Astrocyte of the spinal cord (primary cell): ENCODE results near the gene INPP5B.

Experiments
- DNase-seq: peaks from one replicate; pipeline ENCODE4 v3.0.0; 2011; ENCODE audit warnings: low read depth, low spot score
- H3K4me3 ChIP-seq: 2 replicates; pipeline ENCODE4 v1.5.1; 2011; ENCODE audit warnings: low read depth, mild to moderate bottlenecking, low read length, moderate library complexity
- in situ Hi-C: cut with HindIII; loops from 2 replicates; pipeline ENCODE4 v1.10.0; 2017; ENCODE audit warnings: low sequenced_read_pairs
- TF ChIP-seq, protein P1 (sequence below): IDR thresholded peaks from 2 replicates; pipeline ENCODE4 v1.5.1; 2012; ENCODE audit warnings: low read depth, mild to moderate bottlenecking, low read length, inconsistent platforms

The INPP5B gene

DNA sequence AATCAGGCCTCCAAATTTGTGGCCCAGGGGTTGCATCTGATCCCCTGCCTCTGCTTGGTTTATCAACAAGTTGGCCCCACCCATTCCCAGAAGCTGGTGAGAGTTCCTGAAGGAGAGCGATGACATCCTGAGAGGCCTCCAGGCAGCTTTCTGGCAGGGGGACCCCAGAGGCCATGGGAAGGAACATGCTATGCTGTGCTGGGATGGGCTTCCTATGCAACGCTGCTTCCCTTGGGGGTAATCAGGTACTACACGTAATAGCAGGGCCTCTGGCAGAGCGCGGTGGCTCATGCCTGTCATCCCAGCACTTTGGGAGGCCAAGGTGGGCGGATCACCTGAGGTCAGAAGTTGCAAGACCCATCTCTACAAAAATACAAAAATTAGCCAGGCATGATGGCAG, 79.1 kb downstream of the INPP5B start:
- DNase-seq: no peak
- in situ Hi-C loops: no loop called here
- TF ChIP-seq, protein P1, sequence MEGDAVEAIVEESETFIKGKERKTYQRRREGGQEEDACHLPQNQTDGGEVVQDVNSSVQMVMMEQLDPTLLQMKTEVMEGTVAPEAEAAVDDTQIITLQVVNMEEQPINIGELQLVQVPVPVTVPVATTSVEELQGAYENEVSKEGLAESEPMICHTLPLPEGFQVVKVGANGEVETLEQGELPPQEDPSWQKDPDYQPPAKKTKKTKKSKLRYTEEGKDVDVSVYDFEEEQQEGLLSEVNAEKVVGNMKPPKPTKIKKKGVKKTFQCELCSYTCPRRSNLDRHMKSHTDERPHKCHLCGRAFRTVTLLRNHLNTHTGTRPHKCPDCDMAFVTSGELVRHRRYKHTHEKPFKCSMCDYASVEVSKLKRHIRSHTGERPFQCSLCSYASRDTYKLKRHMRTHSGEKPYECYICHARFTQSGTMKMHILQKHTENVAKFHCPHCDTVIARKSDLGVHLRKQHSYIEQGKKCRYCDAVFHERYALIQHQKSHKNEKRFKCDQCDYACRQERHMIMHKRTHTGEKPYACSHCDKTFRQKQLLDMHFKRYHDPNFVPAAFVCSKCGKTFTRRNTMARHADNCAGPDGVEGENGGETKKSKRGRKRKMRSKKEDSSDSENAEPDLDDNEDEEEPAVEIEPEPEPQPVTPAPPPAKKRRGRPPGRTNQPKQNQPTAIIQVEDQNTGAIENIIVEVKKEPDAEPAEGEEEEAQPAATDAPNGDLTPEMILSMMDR: no peak
- H3K4me3 ChIP-seq: no peak overlapping the region

DNA sequence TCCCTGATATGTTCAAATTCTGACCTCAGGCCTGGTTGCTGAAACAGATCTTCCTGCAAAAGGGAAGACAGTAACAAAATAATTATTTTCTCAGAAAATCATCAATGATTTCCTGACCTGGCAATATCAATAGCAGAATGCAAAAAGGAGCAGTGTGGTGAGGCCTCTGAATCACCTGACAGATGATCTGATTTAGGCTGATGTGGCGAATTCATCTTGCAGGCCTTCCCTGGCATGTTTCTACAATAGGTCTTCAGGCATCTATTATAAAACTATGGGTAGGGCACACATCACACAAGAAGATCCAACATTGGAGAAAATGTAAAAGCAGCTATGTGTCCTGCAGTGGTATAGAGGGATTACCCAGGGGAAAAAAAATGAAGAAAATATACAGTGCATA, 80.4 kb downstream of the INPP5B start:
- DNase-seq: no peak
- TF ChIP-seq, protein P1: no peak
- H3K4me3 ChIP-seq: no peak overlapping the region
- in situ Hi-C loops: no loop called here

DNA sequence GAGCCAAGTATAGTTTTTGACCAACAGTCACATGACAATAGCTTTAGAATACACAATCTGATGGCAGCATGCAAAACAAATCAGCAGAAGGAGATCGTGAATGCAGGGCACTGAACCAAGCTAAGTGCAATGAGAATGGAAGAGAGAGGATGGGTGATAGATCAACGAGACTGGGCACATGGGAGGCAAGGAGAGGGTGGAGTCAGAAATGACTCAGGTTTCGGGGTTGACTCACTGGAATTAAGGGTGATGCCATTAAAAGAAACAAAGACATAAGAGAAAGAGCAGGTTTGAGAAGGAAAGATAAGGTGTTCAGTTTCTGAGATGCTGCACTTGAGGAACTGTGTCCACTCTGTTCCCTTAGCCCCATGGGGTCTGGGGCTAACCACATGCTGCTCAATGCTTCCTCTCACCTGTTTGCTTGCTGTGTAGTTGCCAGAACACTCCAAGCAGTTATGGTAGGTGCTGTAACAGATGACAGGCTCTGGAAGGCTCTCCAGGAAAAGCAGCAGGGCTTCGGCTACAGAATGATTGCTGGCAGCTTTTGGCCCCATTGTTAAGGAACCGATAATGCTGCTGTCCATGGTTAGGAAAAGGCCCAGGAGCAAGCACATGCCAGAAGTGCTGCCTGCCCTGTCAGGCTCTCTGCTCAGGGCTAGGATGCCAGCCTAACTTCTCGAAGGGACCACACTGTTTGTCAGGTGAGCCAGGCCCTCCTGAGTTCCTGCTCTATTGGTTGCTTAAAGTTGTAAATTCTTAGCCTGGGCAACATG, 81.3 kb downstream of the INPP5B start:
- H3K4me3 ChIP-seq: no peak overlapping the region
- TF ChIP-seq, protein P1: no peak
- in situ Hi-C loops: no loop called here
- DNase-seq: peak; percentile 22

DNA sequence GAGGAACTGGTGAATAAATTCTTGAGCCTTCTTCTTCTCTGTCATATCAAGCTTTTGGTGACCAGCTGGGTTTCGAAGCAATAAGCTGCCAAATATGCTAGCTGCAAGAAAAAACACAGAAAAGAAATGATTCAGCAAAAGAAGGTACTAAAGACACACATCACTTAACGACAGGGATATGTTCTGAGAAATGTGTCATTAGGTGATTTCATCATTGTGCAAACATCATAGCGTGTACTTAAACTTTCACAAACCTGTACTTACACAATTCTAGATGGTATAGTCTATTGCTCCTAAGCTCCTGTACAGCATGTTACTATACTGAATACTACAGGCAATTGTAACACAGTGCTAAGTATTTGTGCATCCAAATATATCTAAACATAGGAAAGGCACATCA, 84.5 kb downstream of the INPP5B start:
- DNase-seq: no peak
- no peak overlapping the region for H3K4me3 ChIP-seq
- TF ChIP-seq, protein P1: no peak
- in situ Hi-C loops: no loop called here

DNA sequence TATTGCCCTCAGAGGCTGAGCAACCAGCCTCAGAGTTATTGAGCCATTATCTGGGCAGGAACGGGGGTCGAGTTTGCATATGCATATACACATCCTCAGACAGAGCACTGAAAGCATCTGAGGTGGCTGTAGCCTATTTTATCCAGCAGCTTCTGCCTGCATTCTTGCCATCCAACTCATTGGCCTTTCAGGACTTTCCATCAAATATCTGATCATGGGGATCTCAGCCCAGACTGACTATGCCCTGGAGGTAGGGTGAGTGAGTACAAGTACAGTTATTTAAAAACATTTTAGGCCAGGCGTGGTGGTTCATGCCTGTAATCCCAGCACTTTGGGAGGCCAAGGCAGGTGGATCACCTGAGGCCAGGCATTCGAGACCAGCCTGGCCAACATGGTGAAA, 85.7 kb downstream of the INPP5B start:
- in situ Hi-C loops: no loop called here
- no peak for DNase-seq
- no peak overlapping the region for H3K4me3 ChIP-seq
- TF ChIP-seq, protein P1: no peak

DNA sequence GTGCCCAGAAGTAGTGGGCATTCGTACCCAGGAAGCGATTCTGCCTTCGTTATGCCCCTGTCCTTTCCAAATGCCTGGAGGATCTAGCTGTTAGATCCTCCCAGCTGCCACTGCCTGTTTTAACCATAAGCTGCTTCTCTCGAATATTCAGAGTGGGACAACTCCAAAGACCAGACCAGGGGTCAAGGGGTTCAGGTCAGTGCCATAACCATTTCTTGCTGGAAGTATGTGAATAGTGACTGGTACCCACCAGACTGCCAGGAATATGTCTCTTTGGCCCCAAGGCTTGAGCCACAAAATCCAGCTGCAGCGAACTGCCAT, 86.5 kb downstream of the INPP5B start:
- TF ChIP-seq, protein P1: no peak
- no peak for DNase-seq
- in situ Hi-C loops: no loop called here
- H3K4me3 ChIP-seq: peak overlapping the region; percentile 100
